ENCODE measurements around the gene TARS3. TPM values are rescaled to one million over a fixed set of nuclear protein-coding genes. Genes with fewer than 3 reads are reported as not detected.

Gene TARS3
- total RNA-seq, 1 experiment from 2014 or later: 4.6 TPM

GRCh38 chr15:101613130-101614000 lies 110.9 kb downstream of the TARS3 start:
- POLR2A ChIA-PET (ENCODE audit: unreplicated experiment): interaction anchor here (0.6 kb wide), 1 partner anchor 26 kb away, joined by 3 read pairs; no protein-coding TSS in a partner anchor
- no peaks in the 10 kb centered on the region for H3F3A ChIP-seq (ENCODE audit: insufficient read depth, low read depth)
- no peaks in the 10 kb centered on the region for H3K9me2 ChIP-seq (ENCODE audit: insufficient read depth)
- no peaks in the 10 kb centered on the region for H4K20me1 ChIP-seq (ENCODE audit: insufficient read depth)
- BruUV-seq (replicated peaks): no TSS peak
- no peaks in the 10 kb centered on the region for H3K27me3 ChIP-seq (ENCODE audit: insufficient read depth, low read depth)
- H3K4me1 ChIP-seq (replicated peaks; ENCODE audit: insufficient read depth): peaks cover 12% of the 10 kb centered on the region
- H3K36me3 ChIP-seq (ENCODE audit: low read depth): no peaks in the 10 kb centered on the region
- no peak overlapping the region for H2AFZ ChIP-seq
- intact Hi-C loops (cut with micrococcal nuclease; ENCODE audit: unreplicated experiment): no loop called here
- H3K27ac ChIP-seq: no peak overlapping the region
- no peak for TF ChIP-seq EZH2 (IDR thresholded peaks at IDR 0.05; ENCODE audit: low read depth)
- no peak overlapping the region for H3K4me2 ChIP-seq
- DNase-seq: peak in 1 of 2 experiments; percentile 49
- CTCF ChIA-PET: no interaction called here
- no peaks in the 10 kb centered on the region for H3K79me2 ChIP-seq (ENCODE audit: low read depth)
- H3K9me3 ChIP-seq (ENCODE audit: insufficient read depth, low read depth): no peaks in the 10 kb centered on the region
- H3K4me3 ChIP-seq: no peak overlapping the region

DNA sequence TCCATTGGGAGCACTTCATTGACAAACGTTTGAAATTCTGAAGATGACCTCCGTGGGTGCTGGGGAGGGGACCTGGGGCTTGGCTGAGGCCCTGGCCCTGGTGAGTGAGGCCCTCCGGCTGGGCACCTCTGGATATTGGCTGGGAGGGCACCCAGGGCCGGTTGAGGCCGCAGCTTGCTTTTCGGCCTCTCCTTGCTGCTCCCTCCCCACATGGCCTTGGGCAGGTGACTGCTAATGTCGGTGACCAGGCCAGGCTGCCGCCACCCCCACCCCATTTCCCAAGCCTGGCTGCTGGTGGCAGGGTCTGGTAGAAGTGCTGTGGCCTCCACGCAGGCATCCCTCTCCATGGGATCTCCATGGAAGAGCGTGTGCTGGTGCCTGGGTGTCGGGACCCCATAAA lies 111.6 kb downstream of the TARS3 start:
- Histone ChIP-seq H3K27me3 (ENCODE audit: insufficient read depth, low read depth) (no peaks in the 10 kb centered on the region), H3K36me3 (ENCODE audit: low read depth) (no peaks in the 10 kb centered on the region), H3K27ac (no peak overlapping the region), H2AFZ (no peak overlapping the region), H3K9me2 (ENCODE audit: insufficient read depth) (no peaks in the 10 kb centered on the region), H3K4me1 (replicated peaks; ENCODE audit: insufficient read depth) (peaks cover 12% of the 10 kb centered on the region), H3K9me3 (ENCODE audit: insufficient read depth, low read depth) (no peaks in the 10 kb centered on the region), H4K20me1 (ENCODE audit: insufficient read depth) (no peaks in the 10 kb centered on the region), H3K79me2 (ENCODE audit: low read depth) (no peaks in the 10 kb centered on the region), H3K4me3 (no peak overlapping the region), H3K4me2 (no peak overlapping the region), H3F3A (ENCODE audit: insufficient read depth, low read depth) (no peaks in the 10 kb centered on the region)
- ChIA-PET POLR2A (ENCODE audit: unreplicated experiment) (no interaction called here), CTCF (no interaction called here)
- intact Hi-C loops (cut with micrococcal nuclease; ENCODE audit: unreplicated experiment): no loop called here
- no TSS peak for BruUV-seq (replicated peaks)
- DNase-seq: no peak
- no peak for TF ChIP-seq EZH2 (IDR thresholded peaks at IDR 0.05; ENCODE audit: low read depth)
- TF ChIP-seq CTCF (conservative IDR thresholded peaks at IDR 0.05): no peak

GRCh38 chr15:101611580-101612299 lies 112.5 kb downstream of the TARS3 start:
- Histone ChIP-seq H3K9me2 (ENCODE audit: insufficient read depth) (no peaks in the 10 kb centered on the region), H3K27ac (no peak overlapping the region), H3K4me3 (no peak overlapping the region), H3F3A (ENCODE audit: insufficient read depth, low read depth) (no peaks in the 10 kb centered on the region), H3K79me2 (ENCODE audit: low read depth) (no peaks in the 10 kb centered on the region), H3K36me3 (ENCODE audit: low read depth) (no peaks in the 10 kb centered on the region), H3K9me3 (ENCODE audit: insufficient read depth, low read depth) (no peaks in the 10 kb centered on the region), H3K4me1 (replicated peaks; ENCODE audit: insufficient read depth) (peaks cover 12% of the 10 kb centered on the region), H4K20me1 (ENCODE audit: insufficient read depth) (no peaks in the 10 kb centered on the region), H3K4me2 (no peak overlapping the region), H3K27me3 (ENCODE audit: insufficient read depth, low read depth) (no peaks in the 10 kb centered on the region), H2AFZ (no peak overlapping the region)
- no TSS peak for BruUV-seq (replicated peaks)
- ChIA-PET CTCF (interaction anchor here (0.6 kb wide), 1 partner anchor 29 kb away, joined by 7 read pairs; no protein-coding TSS in a partner anchor), POLR2A (ENCODE audit: unreplicated experiment) (no interaction called here)
- intact Hi-C loops (cut with micrococcal nuclease; ENCODE audit: unreplicated experiment): no loop called here
- no peak for DNase-seq
- TF ChIP-seq CTCF (conservative IDR thresholded peaks at IDR 0.05): no peak
- no peak for TF ChIP-seq EZH2 (IDR thresholded peaks at IDR 0.05; ENCODE audit: low read depth)
